Keratinocyte (primary cell): ENCODE data around the gene MARS1. TPM values are rescaled to one million over a fixed set of nuclear protein-coding genes. Genes with fewer than 3 reads are reported as not detected.
A peak's percentile ranks its signal among the peaks of the same experiment; 100 is the strongest.

Experiments
- DNase-seq: peaks from one replicate; pipeline ENCODE4 v3.0.0-alpha.2; 2011; ENCODE audit warnings: low read depth, missing footprints, low spot score
- FAIRE-seq: peaks from 2 replicates; lab custom pipeline; 2011; peaks lifted over from hg19 to GRCh38; lab: Jason Lieb, UNC
- H2AFZ ChIP-seq: 2 replicates; pipeline ENCODE4 v1.6.0; 2012; ENCODE audit warnings: low read length, control low read depth, inconsistent platforms; ENCODE audit not compliant: control insufficient read depth
- H3K27ac ChIP-seq: 2 replicates; pipeline ENCODE4 v1.5.1; 2011; ENCODE audit warnings: low read length; ENCODE audit not compliant: control insufficient read depth, insufficient read depth
- H3K27me3 ChIP-seq: 3 replicates; pipeline ENCODE4 v1.6.0; 2011; ENCODE audit warnings: low read length; ENCODE audit not compliant: control insufficient read depth, insufficient read depth; ENCODE audit errors: extremely low read depth
- H3K36me3 ChIP-seq, 2 experiments: 2 replicates in 1 of 2; 3 replicates in 1 of 2; pipeline ENCODE4 v1.5.1; 2011; ENCODE audit warnings: low read length in 2 of 2, mild to moderate bottlenecking in 1 of 2; ENCODE audit not compliant: control insufficient read depth in 2 of 2, insufficient read depth in 2 of 2; ENCODE audit errors: extremely low read depth in 1 of 2
- H3K4me1 ChIP-seq: 3 replicates; pipeline ENCODE4 v1.5.1; 2011; ENCODE audit warnings: low read length; ENCODE audit not compliant: control insufficient read depth, insufficient read depth; ENCODE audit errors: extremely low read depth
- H3K4me2 ChIP-seq: 3 replicates; pipeline ENCODE4 v1.6.0; 2011; ENCODE audit warnings: low read depth, low read length; ENCODE audit not compliant: control insufficient read depth, insufficient read depth; ENCODE audit errors: extremely low read depth
- H3K4me3 ChIP-seq, 3 experiments: fragments of 200-600 bp in 1 of 3; sonication (generic) in 1 of 3; 2 replicates in 2 of 3; 3 replicates in 1 of 3; pipeline ENCODE4 v1.5.1; 2011 to 2016; ENCODE audit warnings: low read length in 3 of 3, mild to moderate bottlenecking in 3 of 3, control low read depth in 2 of 3, inconsistent platforms in 1 of 3, low read depth in 1 of 3, mixed read lengths in 1 of 3, mixed run types in 1 of 3, moderate library complexity in 1 of 3; ENCODE audit not compliant: control insufficient read depth in 2 of 3, insufficient read depth in 2 of 3; ENCODE audit errors: extremely low read depth in 1 of 3
- H3K79me2 ChIP-seq: 2 replicates; pipeline ENCODE4 v1.6.0; 2012; ENCODE audit warnings: low read length; ENCODE audit not compliant: control insufficient read depth, insufficient read depth
- H3K9ac ChIP-seq: 3 replicates; pipeline ENCODE4 v1.6.0; 2011; ENCODE audit warnings: low read length; ENCODE audit not compliant: control insufficient read depth, insufficient read depth; ENCODE audit errors: extremely low read depth
- H3K9me1 ChIP-seq: 3 replicates; pipeline ENCODE4 v1.6.0; 2011; ENCODE audit warnings: low read length; ENCODE audit not compliant: control insufficient read depth, insufficient read depth; ENCODE audit errors: extremely low read depth
- H3K9me3 ChIP-seq: 2 replicates; pipeline ENCODE4 v1.5.1; 2012; ENCODE audit warnings: low read depth, low read length; ENCODE audit not compliant: control insufficient read depth
- H4K20me1 ChIP-seq: 3 replicates; pipeline ENCODE4 v1.6.0; 2011; ENCODE audit warnings: low read length; ENCODE audit not compliant: control insufficient read depth, insufficient read depth; ENCODE audit errors: extremely low read depth
- EZH2 ChIP-seq: IDR thresholded peaks from one replicate; pipeline ENCODE4 v1.6.1; 2012; ENCODE audit warnings: inconsistent platforms, mild to moderate bottlenecking, low read length, moderate library complexity
- dilution Hi-C: fragments of 300-500 bp; cut with MboI; formaldehyde crosslinking; loops from one replicate; pipeline ENCODE4 v1.7.0; 2020; ENCODE audit warnings: low sequenced_read_pairs; ENCODE audit not compliant: extremely low pct_ligation_motif_present
- polyA plus RNA-seq, 5 experiments: library from polyadenylated mRNA; depleted of rRNA in 3 of 5; stranded (reverse) in 3 of 5; stranded (forward) in 1 of 5; unstranded in 1 of 5; fragments of >200 nt; gene quantifications; 1 replicate in 1 of 5; 2 replicates in 3 of 5; 3 replicates in 1 of 5; pipeline versions ENCODE4 v1.2.1 to v1.2.3, GENCODE V29; 2011 to 2012; ENCODE audit warnings: missing spikeins in 2 of 5, low read depth in 1 of 5, low replicate concordance in 1 of 5
- TF ChIP-seq, protein P1 (sequence below), 3 experiments: IDR thresholded peaks in 1 of 3; conservative IDR thresholded peaks in 1 of 3; optimal IDR thresholded peaks in 1 of 3; 2 replicates in 2 of 3; 3 replicates in 1 of 3; pipeline versions ENCODE3 to v1.5.1; 2011; ENCODE audit warnings: low read length in 3 of 3, mild to moderate bottlenecking in 3 of 3, moderate library complexity in 2 of 3, control low read depth in 1 of 3, inconsistent platforms in 1 of 3; ENCODE audit not compliant: insufficient read depth in 2 of 3; ENCODE audit errors: extremely low read depth in 1 of 3

MARS1 gene
- polyA plus RNA-seq, 1 donor (not counting 4 experiments of a cell fraction or from before 2014, with no cell fraction given): 125 TPM

DNA sequence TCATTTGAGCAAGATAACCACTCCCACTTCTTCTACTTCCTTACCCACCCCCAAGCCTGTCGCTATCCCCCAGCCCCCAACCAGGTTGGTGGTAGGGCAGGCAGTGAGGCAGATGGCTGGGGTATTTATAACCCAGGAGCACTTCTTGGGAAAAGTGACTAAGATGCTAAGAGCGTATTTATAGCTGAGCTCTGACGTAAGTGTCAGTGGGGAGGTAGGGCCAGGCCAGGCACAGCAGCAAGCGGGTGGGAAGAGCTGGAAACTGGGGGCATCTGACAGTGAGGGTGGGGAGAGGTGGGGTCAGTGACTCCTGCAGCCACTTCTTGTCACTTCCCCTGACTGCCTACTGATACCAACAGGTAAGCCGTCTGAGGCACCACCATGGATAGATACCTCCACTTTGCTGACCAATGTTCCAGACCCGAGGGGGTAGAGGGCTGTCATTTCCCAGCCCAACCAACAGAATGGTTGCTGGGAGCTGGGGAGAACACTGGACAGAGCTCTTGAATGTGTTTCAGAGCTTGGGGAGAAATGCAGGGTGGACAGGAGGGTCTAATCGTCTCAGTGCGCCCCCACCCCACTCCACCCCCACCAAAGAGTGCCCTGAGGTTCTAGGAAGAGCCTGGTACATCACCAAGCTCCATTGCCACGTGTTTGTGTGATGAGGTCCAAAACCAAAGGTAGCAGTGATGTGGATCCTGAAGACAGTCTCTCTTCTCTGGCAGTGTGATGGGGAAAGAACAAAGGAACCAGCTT lies 35.5 kb upstream of the MARS1 start:
- dilution Hi-C loops: no loop called here
- no peak overlapping the region for H3K4me3 ChIP-seq
- H3K4me1 ChIP-seq: peaks cover 12% of the 10 kb centered on the region
- TF ChIP-seq, protein P1, sequence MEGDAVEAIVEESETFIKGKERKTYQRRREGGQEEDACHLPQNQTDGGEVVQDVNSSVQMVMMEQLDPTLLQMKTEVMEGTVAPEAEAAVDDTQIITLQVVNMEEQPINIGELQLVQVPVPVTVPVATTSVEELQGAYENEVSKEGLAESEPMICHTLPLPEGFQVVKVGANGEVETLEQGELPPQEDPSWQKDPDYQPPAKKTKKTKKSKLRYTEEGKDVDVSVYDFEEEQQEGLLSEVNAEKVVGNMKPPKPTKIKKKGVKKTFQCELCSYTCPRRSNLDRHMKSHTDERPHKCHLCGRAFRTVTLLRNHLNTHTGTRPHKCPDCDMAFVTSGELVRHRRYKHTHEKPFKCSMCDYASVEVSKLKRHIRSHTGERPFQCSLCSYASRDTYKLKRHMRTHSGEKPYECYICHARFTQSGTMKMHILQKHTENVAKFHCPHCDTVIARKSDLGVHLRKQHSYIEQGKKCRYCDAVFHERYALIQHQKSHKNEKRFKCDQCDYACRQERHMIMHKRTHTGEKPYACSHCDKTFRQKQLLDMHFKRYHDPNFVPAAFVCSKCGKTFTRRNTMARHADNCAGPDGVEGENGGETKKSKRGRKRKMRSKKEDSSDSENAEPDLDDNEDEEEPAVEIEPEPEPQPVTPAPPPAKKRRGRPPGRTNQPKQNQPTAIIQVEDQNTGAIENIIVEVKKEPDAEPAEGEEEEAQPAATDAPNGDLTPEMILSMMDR (optimal IDR thresholded peaks at IDR 0.05 in 1 of 3, IDR thresholded peaks at IDR 0.05 in 1 of 3, conservative IDR thresholded peaks at IDR 0.05 in 1 of 3; ENCODE audit: extremely low read depth in 1 of 3, insufficient read depth in 2 of 3, low read length in 3 of 3): no peak
- no peak for TF ChIP-seq EZH2
- DNase-seq (no peak), FAIRE-seq (no peak)
- no peak overlapping the region for H2AFZ ChIP-seq
- H3K79me2 ChIP-seq: no peaks in the 10 kb centered on the region
- H3K9ac ChIP-seq: no peak overlapping the region
- H3K4me2 ChIP-seq: no peak overlapping the region
- H4K20me1 ChIP-seq: no peaks in the 10 kb centered on the region
- H3K9me3 ChIP-seq: no peaks in the 10 kb centered on the region
- no peaks in the 10 kb centered on the region for H3K9me1 ChIP-seq
- H3K36me3 ChIP-seq: no peaks in the 10 kb centered on the region
- no peak overlapping the region for H3K27ac ChIP-seq
- peaks cover 7% of the 10 kb centered on the region for H3K27me3 ChIP-seq

GRCh38 chr12:57452937-57453509 lies 34.8 kb upstream of the MARS1 start:
- no peaks in the 10 kb centered on the region for H3K79me2 ChIP-seq
- DNase-seq: no peak
- H2AFZ ChIP-seq: no peak overlapping the region
- no peak overlapping the region for H3K27ac ChIP-seq
- peak; percentile 59 for FAIRE-seq
- no peaks in the 10 kb centered on the region for H4K20me1 ChIP-seq
- H3K36me3 ChIP-seq: no peaks in the 10 kb centered on the region
- peaks cover 18% of the 10 kb centered on the region for H3K4me1 ChIP-seq
- no peak overlapping the region for H3K9ac ChIP-seq
- TF ChIP-seq, protein P1 (optimal IDR thresholded peaks at IDR 0.05 in 1 of 3, IDR thresholded peaks at IDR 0.05 in 1 of 3, conservative IDR thresholded peaks at IDR 0.05 in 1 of 3; ENCODE audit: extremely low read depth in 1 of 3, insufficient read depth in 2 of 3, low read length in 3 of 3): peak; percentile 93 to 99 (median 98)
- TF ChIP-seq EZH2: no peak
- no peak overlapping the region for H3K4me2 ChIP-seq
- H3K27me3 ChIP-seq: peaks cover 7% of the 10 kb centered on the region
- no peaks in the 10 kb centered on the region for H3K9me1 ChIP-seq
- dilution Hi-C loops: no loop called here
- H3K9me3 ChIP-seq: no peaks in the 10 kb centered on the region
- H3K4me3 ChIP-seq: no peak overlapping the region
